HL-60 (cell line): Measurements from ENCODE around the gene CTNNBIP1.
A peak's percentile ranks its signal among the peaks of the same experiment; 100 is the strongest.

Experiments
- DNase-seq, 2 experiments: peaks; one replicate each; pipeline ENCODE4 v3.0.0-alpha.2; 2010 to 2020; ENCODE audit warnings: low read depth in 1 of 2, low spot score in 1 of 2
- H3K27ac ChIP-seq: fragments of 250-450 bp; sonication (Bioruptor Pico); replicated peaks from 2 replicates; pipeline ENCODE4 v1.5.1; 2020; ENCODE audit warnings: mild to moderate bottlenecking, moderate library complexity
- H3K27me3 ChIP-seq: fragments of 250-450 bp; sonication (Bioruptor Pico); 2 replicates; pipeline ENCODE4 v1.5.1; 2021; ENCODE audit warnings: mild to moderate bottlenecking, moderate library complexity; ENCODE audit not compliant: insufficient read depth, poor library complexity, severe bottlenecking
- H3K4me3 ChIP-seq: replicated peaks from 2 replicates; pipeline ENCODE4 v1.5.1; 2011; ENCODE audit warnings: mild to moderate bottlenecking, control low read depth, low read length; ENCODE audit not compliant: insufficient read depth
- CTCF ChIP-seq: IDR thresholded peaks from one replicate; pipeline ENCODE4 v1.5.1; 2011; ENCODE audit warnings: low read length, control low read depth, inconsistent platforms; ENCODE audit not compliant: insufficient read depth
- GABPA ChIP-seq: IDR thresholded peaks from 2 replicates; pipeline ENCODE4 v1.6.1; 2012; ENCODE audit warnings: low read depth
- POLR2AphosphoS5 ChIP-seq: IDR thresholded peaks from 2 replicates; pipeline ENCODE4 v1.6.1; 2012; ENCODE audit warnings: low read depth
- REST ChIP-seq: IDR thresholded peaks from 2 replicates; pipeline ENCODE4 v1.6.1; 2012; ENCODE audit warnings: low read depth; ENCODE audit not compliant: insufficient replicate concordance
- SPI1 ChIP-seq: IDR thresholded peaks from 2 replicates; pipeline ENCODE4 v1.6.1; 2012; ENCODE audit warnings: low read depth, mild to moderate bottlenecking, borderline replicate concordance

Gene CTNNBIP1

GRCh38 chr1:9892563-9893528 is 17.2 kb downstream of the CTNNBIP1 start:
- Histone ChIP-seq H3K4me3 (no peak overlapping the region; the same call in 1 of the 2 replicates), H3K27me3 (no peaks in the 10 kb centered on the region), H3K27ac (peak overlapping the region; percentile 91)
- TF ChIP-seq REST (peak; percentile 16), POLR2AphosphoS5 (peak; percentile 88), SPI1 (peak; percentile 75; the same call in 1 of the 2 replicates), GABPA (no peak), CTCF (no peak)
- peak in 1 of 2 experiments; percentile 89 for DNase-seq

GRCh38 chr1:9891207-9891606 is 18.9 kb downstream of the CTNNBIP1 start:
- DNase-seq = no peak
- no peak overlapping the region for H3K4me3 ChIP-seq

More at GRCh38 chr1:9891207-9891606, 18.9 kb downstream of the CTNNBIP1 start:
- Histone ChIP-seq H3K27ac (peak overlapping the region; percentile 48; the same call in 1 of the 2 replicates), H3K27me3 (no peaks in the 10 kb centered on the region)
- TF ChIP-seq POLR2AphosphoS5 (no peak), SPI1 (no peak), REST (no peak), GABPA (no peak), CTCF (no peak)
